Naive thymus-derived CD4-positive, alpha-beta T cell (primary cell): ENCODE data around the gene SMAD1. TPM values are rescaled to one million over a fixed set of nuclear protein-coding genes. Genes with fewer than 3 reads are reported as not detected.
A peak's percentile ranks its signal among the peaks of the same experiment; 100 is the strongest.

Experiments
- ATAC-seq: fragments of 150-1000 bp; cut with Tn5 transposase; 2 replicates; pipeline ENCODE4 v1.10.0; 2021; ENCODE audit warnings: mild to moderate bottlenecking, moderate library complexity
- CTCF ChIA-PET: fragments of 350-600 bp; sonication (Branson Sonifier 250); formaldehyde crosslinking; loops from one replicate; lab custom pipeline; 2021; ENCODE audit warnings: antibody characterized with exemption; lab: Charles Lee
- POLR2A ChIA-PET: fragments of 350-600 bp; sonication (Branson Sonifier 250); formaldehyde crosslinking; loops from one replicate; lab custom pipeline; 2021; ENCODE audit warnings: antibody characterized with exemption, inconsistent platforms; lab: Charles Lee
- DNase-seq, 9 donors: peaks; one replicate each; pipeline versions ENCODE4 v3.0.0 to v3.0.0-alpha.2; 2020 to 2022; ENCODE audit warnings: mixed read lengths in 1 of 9
- H3K27ac ChIP-seq: one replicate; pipeline ENCODE4 v1.7.0; 2013; ENCODE audit warnings: mild to moderate bottlenecking, low read depth, low read length, moderate library complexity
- H3K27me3 ChIP-seq, 2 donors: one replicate each; pipeline ENCODE4 v1.7.0; 2013; ENCODE audit warnings: low read length in 2 of 2, mild to moderate bottlenecking in 2 of 2, moderate library complexity in 2 of 2; ENCODE audit not compliant: control insufficient read depth in 2 of 2, insufficient read depth in 2 of 2
- H3K36me3 ChIP-seq, 3 experiments: 1 replicate in 2 of 3; 2 replicates in 1 of 3; pipeline ENCODE4 v1.7.0; 2013; ENCODE audit warnings: low read length in 3 of 3, mild to moderate bottlenecking in 3 of 3, moderate library complexity in 1 of 3; ENCODE audit not compliant: insufficient read depth in 3 of 3, control insufficient read depth in 2 of 3
- H3K4me1 ChIP-seq, 2 donors: one replicate each; pipeline ENCODE4 v1.7.0; 2013; ENCODE audit warnings: low read length in 2 of 2, mild to moderate bottlenecking in 2 of 2, moderate library complexity in 1 of 2; ENCODE audit not compliant: control insufficient read depth in 2 of 2, insufficient read depth in 2 of 2
- H3K4me3 ChIP-seq: 2 replicates; pipeline ENCODE4 v1.7.0; 2013; ENCODE audit warnings: mild to moderate bottlenecking, low read length
- H3K9me3 ChIP-seq, 3 experiments: 1 replicate in 2 of 3; 2 replicates in 1 of 3; pipeline ENCODE4 v1.7.0; 2013; ENCODE audit warnings: low read length in 3 of 3; ENCODE audit not compliant: control insufficient read depth in 2 of 3
- H3K27ac Mint-ChIP-seq, 9 donors: one replicate each; pipeline ENCODE4 v1.8.0; 2020 to 2022; ENCODE audit warnings: mixed read lengths in 9 of 9, mild to moderate bottlenecking in 8 of 9, moderate library complexity in 5 of 9, inconsistent platforms in 2 of 9
- H3K27me3 Mint-ChIP-seq, 5 donors: one replicate each; pipeline ENCODE4 v1.8.0; 2021 to 2022; ENCODE audit warnings: mixed read lengths in 5 of 5, mild to moderate bottlenecking in 1 of 5
- H3K36me3 Mint-ChIP-seq, 5 donors: one replicate each; pipeline ENCODE4 v1.8.0; 2020 to 2022; ENCODE audit warnings: mixed read lengths in 5 of 5, mild to moderate bottlenecking in 3 of 5, inconsistent platforms in 1 of 5
- H3K4me1 Mint-ChIP-seq, 7 donors: one replicate each; pipeline ENCODE4 v1.8.0; 2020 to 2022; ENCODE audit warnings: mixed read lengths in 7 of 7, mild to moderate bottlenecking in 3 of 7, inconsistent platforms in 1 of 7
- H3K4me3 Mint-ChIP-seq, 10 donors: one replicate each; pipeline ENCODE4 v1.8.0; 2020 to 2022; ENCODE audit warnings: mild to moderate bottlenecking in 10 of 10, mixed read lengths in 10 of 10, moderate library complexity in 6 of 10, inconsistent platforms in 2 of 10
- H3K9me3 Mint-ChIP-seq, 11 donors: one replicate each; pipeline ENCODE4 v1.8.0; 2020 to 2022; ENCODE audit warnings: mixed read lengths in 11 of 11, mild to moderate bottlenecking in 4 of 11, inconsistent platforms in 1 of 11, moderate library complexity in 1 of 11
- intact Hi-C, 2 donors: fragments of 100-400 bp; cut with micrococcal nuclease; formaldehyde crosslinking; loops; one replicate each; pipeline ENCODE4 v1.15.1; 2023
- polyA plus RNA-seq, 2 donors: library from polyadenylated mRNA; unstranded; fragments of 300-500 nt; fragmentation: Illumina TruSeq; gene quantifications; one replicate each; pipeline ENCODE4 v1.2.3, GENCODE V29; 2021
- total RNA-seq, 6 experiments: library from RNA in 5 of 6; stranded (reverse) in 5 of 6; gene quantifications; 1 replicate in 5 of 6; 2 replicates in 1 of 6; pipeline ENCODE4 v1.2.3 and lab custom pipeline; 2021 to 2026

The SMAD1 gene
- total RNA-seq (10 to 100 TPM in 1 of 5 experiments, 1 to 10 TPM in 2, under 1 TPM in 2; 0.29 to 13.5 (median 1.2) TPM), polyA plus RNA-seq (1 to 10 TPM in 1 of 2 donors, under 1 TPM in 1; 0.73 to 1.1 TPM), total RNA-seq (lab: John Stamatoyannopoulos, UW) (0.81 reads per million)

DNA sequence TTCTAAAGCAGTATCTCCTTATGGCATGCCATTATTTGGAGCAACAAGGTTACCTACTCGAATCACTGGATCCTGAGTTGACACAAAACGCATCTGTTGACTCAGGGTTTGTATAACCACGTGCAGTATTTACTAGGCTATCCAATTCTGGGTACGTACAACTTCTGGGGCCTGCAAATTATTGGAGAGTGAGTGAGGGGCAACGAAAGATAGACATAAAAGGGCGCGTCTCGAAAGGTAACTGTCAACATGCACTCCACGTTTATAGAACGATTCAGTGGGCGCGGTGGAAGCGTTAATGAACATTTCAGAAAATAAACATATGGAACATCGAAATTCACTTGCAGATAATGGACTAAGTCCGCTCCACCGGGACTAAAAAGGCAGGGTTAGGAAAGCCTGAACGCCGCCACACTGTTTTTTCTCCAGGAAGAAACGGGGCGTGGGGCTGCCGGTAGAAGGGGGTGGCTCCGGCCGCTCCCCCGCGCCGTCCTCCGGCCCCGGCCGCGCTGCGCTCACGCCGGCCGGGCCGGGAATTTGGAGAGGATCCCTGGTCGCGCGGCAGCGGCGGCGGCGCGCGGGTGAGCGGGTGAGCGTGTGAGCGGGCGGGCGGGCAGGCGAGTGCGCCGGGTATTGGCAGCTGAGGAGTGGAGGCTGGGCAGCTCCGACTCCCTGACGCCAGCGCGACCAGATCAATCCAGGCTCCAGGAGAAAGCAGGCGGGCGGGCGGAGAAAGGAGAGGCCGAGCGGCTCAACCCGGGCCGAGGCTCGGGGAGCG, at the start of gene SMAD1:
TSS of gene SMAD1 (plus strand) at position 690 of the 778 bp plus-strand sequence. CDS start 32,761 bp downstream, outside the sequence.
- H3K27ac ChIP-seq: no peak within 1 kb of the TSS
- DNase-seq: peak in 7 of 9 donors; percentile 11 to 53 (median 18)
- Mint-ChIP-seq H3K27ac (peak within 1 kb of the TSS in 4 of 9 donors; percentile 6 to 71 (median 22)), H3K4me3 (peak within 1 kb of the TSS in 7 of 10 donors; percentile 68 to 91 (median 87)), H3K36me3 (peaks cover 0 to 4% (median 0%) of the 10 kb centered on the region in 5 donors), H3K9me3 (peaks cover 0 to 4% (median 0%) of the 10 kb centered on the region in 11 donors), H3K27me3 (peaks cover 4 to 42% (median 31%) of the 10 kb centered on the region in 5 donors), H3K4me1 (peaks cover 4 to 15% (median 10%) of the 10 kb centered on the region in 7 donors)
- H3K4me3 ChIP-seq: peak within 1 kb of the TSS; percentile 58
- CTCF ChIA-PET: no interaction called here
- H3K27me3 ChIP-seq: peaks cover 0 to 4% of the 10 kb centered on the region in 2 donors
- no peaks in the 10 kb centered on the region for H3K9me3 ChIP-seq
- no peaks in the 10 kb centered on the region for H3K36me3 ChIP-seq
- peaks cover 0 to 4% of the 10 kb centered on the region in 2 donors for H3K4me1 ChIP-seq
- POLR2A ChIA-PET: no interaction called here
- intact Hi-C loops: loop anchor here (1.0 to 5.0 kb wide), 4 partner anchors 76 to 456 kb away; partner anchors contain the start of genes MMAA (in 2 of the 2), OTUD4 (in 1 of the 2) and ZNF827 (in 1 of the 2)
- ATAC-seq: peak; percentile 76

DNA sequence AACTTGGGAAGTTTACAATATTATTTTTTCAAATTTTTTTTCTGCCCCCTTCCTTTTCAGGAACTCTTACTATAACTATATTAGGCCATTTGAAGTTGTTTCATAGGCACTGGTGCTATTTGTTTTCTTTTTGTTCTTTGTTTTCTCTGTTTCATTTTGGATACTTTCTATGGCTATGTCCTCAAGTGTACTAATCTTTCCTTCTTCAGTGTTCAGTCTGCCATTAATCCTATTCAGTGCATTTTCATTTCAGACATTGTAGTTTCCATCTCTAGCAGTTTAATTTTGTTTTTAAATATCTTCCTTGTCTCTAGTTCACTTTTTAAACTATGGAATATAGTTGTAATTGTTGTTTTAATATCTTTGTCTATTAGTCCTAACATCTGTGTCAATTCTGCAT, 48.0 kb upstream of the SMAD1 start:
- DNase-seq (no peak), ATAC-seq (no peak)
- Mint-ChIP-seq H3K4me3 (no peak overlapping the region), H3K36me3 (no peaks in the 10 kb centered on the region), H3K27ac (no peak overlapping the region), H3K9me3 (peaks cover 3 to 26% (median 14%) of the 10 kb centered on the region in 11 donors), H3K4me1 (no peaks in the 10 kb centered on the region), H3K27me3 (peaks cover 0 to 45% (median 31%) of the 10 kb centered on the region in 5 donors)
- no peaks in the 10 kb centered on the region for H3K36me3 ChIP-seq
- ChIA-PET CTCF (no interaction called here), POLR2A (no interaction called here)
- no peak overlapping the region for H3K4me3 ChIP-seq
- intact Hi-C loops: no loop called here
- H3K9me3 ChIP-seq: peaks cover 0 to 6% (median 0%) of the 10 kb centered on the region in 3 experiments
- no peaks in the 10 kb centered on the region for H3K4me1 ChIP-seq
- no peaks in the 10 kb centered on the region for H3K27me3 ChIP-seq
- no peak overlapping the region for H3K27ac ChIP-seq

DNA sequence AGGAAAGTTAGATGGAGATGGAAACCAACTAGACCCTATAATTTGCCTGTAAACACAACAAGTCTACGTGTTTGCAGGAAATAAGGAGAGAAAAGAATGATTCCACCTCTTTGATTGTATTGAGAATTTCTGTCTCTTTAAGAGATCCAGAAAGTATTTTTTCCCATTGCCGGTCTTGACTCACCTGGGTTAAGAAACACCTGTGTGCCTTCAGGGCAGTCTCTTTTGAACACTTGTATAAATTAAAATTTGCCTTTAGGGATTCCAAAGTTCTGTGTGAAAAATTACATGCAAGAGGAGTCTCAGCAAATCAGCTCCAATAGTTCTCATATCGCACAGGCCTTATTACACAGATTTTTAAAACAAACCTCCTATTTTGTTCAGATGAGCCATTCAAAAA, 46.0 kb upstream of the SMAD1 start:
- DNase-seq (no peak), ATAC-seq (no peak)
- POLR2A ChIA-PET: no interaction called here
- Histone ChIP-seq H3K27me3 (no peaks in the 10 kb centered on the region), H3K27ac (no peak overlapping the region), H3K4me1 (no peaks in the 10 kb centered on the region), H3K9me3 (peaks cover 0 to 6% (median 0%) of the 10 kb centered on the region in 3 experiments), H3K4me3 (no peak overlapping the region), H3K36me3 (no peaks in the 10 kb centered on the region)
- intact Hi-C loops: no loop called here
- no peak overlapping the region for H3K27ac Mint-ChIP-seq
- CTCF ChIA-PET: no interaction called here
- H3K4me3 Mint-ChIP-seq: no peak overlapping the region
- H3K27me3 Mint-ChIP-seq: peaks cover 4 to 36% (median 27%) of the 10 kb centered on the region in 5 donors
- H3K36me3 Mint-ChIP-seq: no peaks in the 10 kb centered on the region
- no peaks in the 10 kb centered on the region for H3K4me1 Mint-ChIP-seq
- H3K9me3 Mint-ChIP-seq: peaks cover 3 to 26% (median 14%) of the 10 kb centered on the region in 11 donors

DNA sequence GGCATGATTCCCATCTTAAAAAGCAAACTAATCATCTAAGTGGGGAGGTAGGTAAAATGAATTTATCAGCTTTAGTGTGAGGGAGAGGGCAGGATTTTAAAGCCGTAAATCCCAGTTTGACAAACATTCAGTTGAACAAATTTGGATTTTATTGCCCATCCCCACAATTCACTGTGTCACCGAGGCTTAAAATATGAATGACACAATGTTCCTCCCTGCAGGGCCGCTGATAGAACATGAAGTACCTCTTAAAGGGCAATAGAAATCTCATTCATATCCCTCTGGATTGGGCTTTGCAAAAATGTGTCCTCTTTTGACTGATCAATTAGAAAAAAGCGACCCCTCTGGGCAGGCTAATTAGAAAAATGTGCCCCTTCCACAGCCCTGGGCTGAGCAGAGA, 45.5 kb upstream of the SMAD1 start:
- Mint-ChIP-seq H3K4me3 (no peak overlapping the region), H3K36me3 (no peaks in the 10 kb centered on the region), H3K4me1 (no peaks in the 10 kb centered on the region), H3K9me3 (peaks cover 3 to 26% (median 14%) of the 10 kb centered on the region in 11 donors), H3K27ac (no peak overlapping the region), H3K27me3 (peaks cover 4 to 36% (median 26%) of the 10 kb centered on the region in 5 donors)
- H3K27ac ChIP-seq: no peak overlapping the region
- no peaks in the 10 kb centered on the region for H3K4me1 ChIP-seq
- DNase-seq: no peak
- CTCF ChIA-PET: no interaction called here
- intact Hi-C loops: no loop called here
- no peak overlapping the region for H3K4me3 ChIP-seq
- POLR2A ChIA-PET: no interaction called here
- H3K9me3 ChIP-seq: peaks cover 0 to 6% (median 0%) of the 10 kb centered on the region in 3 experiments
- no peaks in the 10 kb centered on the region for H3K27me3 ChIP-seq
- no peaks in the 10 kb centered on the region for H3K36me3 ChIP-seq
- no peak for ATAC-seq

DNA sequence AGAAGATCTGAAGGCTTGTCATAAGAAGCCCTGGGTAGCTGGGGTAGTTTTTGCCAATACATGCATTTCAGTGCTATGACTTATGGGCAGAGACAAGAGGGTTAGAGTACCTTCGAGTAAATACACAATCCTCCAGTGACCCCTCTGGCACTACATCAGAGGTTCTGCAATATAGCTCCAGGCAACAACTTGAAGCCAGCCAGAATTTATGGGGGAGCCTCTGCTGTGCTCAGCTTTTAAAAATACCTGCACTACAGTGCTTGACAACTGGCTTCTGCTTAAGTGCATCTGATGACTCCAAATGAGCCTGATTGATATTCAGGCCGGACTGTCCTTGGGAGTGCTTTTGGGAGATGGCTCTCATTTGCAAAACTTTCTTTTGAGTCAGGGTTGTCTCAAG, 44.9 kb upstream of the SMAD1 start:
- ChIA-PET POLR2A (no interaction called here), CTCF (no interaction called here)
- no peak for DNase-seq
- Mint-ChIP-seq H3K27me3 (peaks cover 4 to 41% (median 24%) of the 10 kb centered on the region in 5 donors), H3K27ac (no peak overlapping the region), H3K36me3 (no peaks in the 10 kb centered on the region), H3K4me1 (no peaks in the 10 kb centered on the region), H3K4me3 (no peak overlapping the region), H3K9me3 (peaks cover 5 to 26% (median 14%) of the 10 kb centered on the region in 11 donors)
- Histone ChIP-seq H3K27ac (no peak overlapping the region), H3K27me3 (no peaks in the 10 kb centered on the region), H3K4me1 (no peaks in the 10 kb centered on the region), H3K9me3 (peaks cover 0 to 6% (median 0%) of the 10 kb centered on the region in 3 experiments), H3K36me3 (no peaks in the 10 kb centered on the region), H3K4me3 (no peak overlapping the region)
- no peak for ATAC-seq
- intact Hi-C loops: no loop called here

DNA sequence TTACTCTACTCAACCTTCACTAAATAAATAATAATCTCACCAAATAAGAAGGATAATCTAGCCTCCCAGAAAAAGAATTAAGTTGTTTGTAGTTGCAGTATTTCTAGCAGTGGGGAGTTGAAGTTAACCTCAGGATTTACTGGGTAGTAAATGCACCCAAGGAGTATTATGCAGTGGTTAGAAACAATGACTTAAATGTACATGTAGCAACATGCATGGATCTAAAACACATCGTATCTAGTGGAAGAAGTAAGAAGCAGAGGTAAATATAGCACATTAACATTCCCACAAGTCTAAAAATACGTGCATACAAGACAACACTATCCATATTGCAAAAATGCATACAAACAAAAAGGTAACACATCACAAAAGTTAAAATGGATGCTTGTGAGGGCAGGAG, 44.2 kb upstream of the SMAD1 start:
- Mint-ChIP-seq H3K36me3 (no peaks in the 10 kb centered on the region), H3K27me3 (peaks cover 5 to 41% (median 19%) of the 10 kb centered on the region in 5 donors), H3K27ac (no peak overlapping the region), H3K4me1 (no peaks in the 10 kb centered on the region), H3K4me3 (no peak overlapping the region), H3K9me3 (peaks cover 5 to 25% (median 14%) of the 10 kb centered on the region in 11 donors)
- POLR2A ChIA-PET: no interaction called here
- Histone ChIP-seq H3K27ac (no peak overlapping the region), H3K27me3 (no peaks in the 10 kb centered on the region), H3K9me3 (peaks cover 0 to 6% (median 0%) of the 10 kb centered on the region in 3 experiments), H3K36me3 (no peaks in the 10 kb centered on the region), H3K4me3 (no peak overlapping the region), H3K4me1 (no peaks in the 10 kb centered on the region)
- no peak for ATAC-seq
- CTCF ChIA-PET: no interaction called here
- intact Hi-C loops: no loop called here
- DNase-seq: no peak
